Ramos (cell line): ENCODE data around the gene TK2.
"Not testable (repeated sequence)": the region's sequence is repeated elsewhere in the genome, so short reads cannot be mapped to it uniquely, and the experiment has no call there.

Source experiments
- in situ Hi-C: fragments of 300-500 bp; cut with MboI; formaldehyde crosslinking; loops from one replicate; pipeline ENCODE4 v1.14.3; 2022; ENCODE audit warnings: low sequenced_read_pairs; ENCODE audit not compliant: unreplicated experiment

TK2 gene

GRCh38 chr16:66549284-66550131, at the start of gene TK2:
Gene TK2 (minus strand): TSS chr16:66550122. CDS start chr16:66550061, 61 bp downstream.
- in situ Hi-C loops = no loop called here

GRCh38 chr16:66598111-66598510, 48.2 kb upstream of the TK2 start:
- in situ Hi-C loops = no loop called here

- in situ Hi-C loops = no loop called here
These were observed 47.3 kb upstream of the TK2 start for GRCh38 chr16:66596986-66597848.

- in situ Hi-C loops = not testable (repeated sequence)
These were observed 46.6 kb upstream of the TK2 start for GRCh38 chr16:66596559-66596958.

GRCh38 chr16:66594739-66595138, 44.8 kb upstream of the TK2 start:
- in situ Hi-C loops = no loop called here

- in situ Hi-C loops = no loop called here
These were observed 42.9 kb upstream of the TK2 start for GRCh38 chr16:66592814-66593213.

DNA sequence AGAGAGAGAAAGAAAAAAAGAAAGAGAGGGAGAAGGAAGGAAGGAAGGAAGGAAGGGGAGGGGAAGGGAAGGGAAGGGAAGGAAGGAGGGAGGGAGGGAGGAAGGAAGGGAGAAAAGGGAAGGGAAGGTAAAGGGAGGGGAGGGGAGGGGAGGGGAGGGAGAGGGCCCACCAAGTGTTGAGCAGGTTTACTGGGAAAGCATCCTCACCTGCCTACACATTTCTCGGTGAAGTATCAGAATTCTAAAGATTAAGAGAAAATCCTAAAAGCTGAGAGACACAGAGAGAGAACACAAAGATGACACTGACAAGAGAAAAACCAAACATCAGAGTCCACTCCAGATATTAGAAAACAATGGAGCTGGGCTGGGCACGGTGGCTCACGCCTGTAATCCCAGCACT, 42.3 kb upstream of the TK2 start:
- in situ Hi-C loops = no loop called here

DNA sequence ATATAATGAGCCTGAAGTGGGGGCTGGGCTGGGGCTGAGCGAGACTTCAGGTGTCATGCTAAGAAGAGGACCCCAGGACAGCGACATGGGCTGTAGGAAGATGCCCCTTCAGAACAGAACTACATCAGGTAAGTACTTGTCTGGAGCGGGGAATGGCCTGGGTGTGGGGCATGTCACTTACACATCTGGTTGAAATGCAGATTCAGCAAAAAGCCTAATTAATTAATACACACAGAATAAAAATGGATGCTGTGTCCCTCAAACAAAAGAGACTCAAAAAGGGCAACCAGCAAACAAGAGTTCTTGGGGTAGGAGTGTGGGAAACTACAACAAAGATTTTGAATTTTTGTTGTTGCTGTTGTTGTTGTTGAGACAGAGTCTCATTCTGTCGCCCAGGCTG, 41.1 kb upstream of the TK2 start:
- in situ Hi-C loops = no loop called here

DNA sequence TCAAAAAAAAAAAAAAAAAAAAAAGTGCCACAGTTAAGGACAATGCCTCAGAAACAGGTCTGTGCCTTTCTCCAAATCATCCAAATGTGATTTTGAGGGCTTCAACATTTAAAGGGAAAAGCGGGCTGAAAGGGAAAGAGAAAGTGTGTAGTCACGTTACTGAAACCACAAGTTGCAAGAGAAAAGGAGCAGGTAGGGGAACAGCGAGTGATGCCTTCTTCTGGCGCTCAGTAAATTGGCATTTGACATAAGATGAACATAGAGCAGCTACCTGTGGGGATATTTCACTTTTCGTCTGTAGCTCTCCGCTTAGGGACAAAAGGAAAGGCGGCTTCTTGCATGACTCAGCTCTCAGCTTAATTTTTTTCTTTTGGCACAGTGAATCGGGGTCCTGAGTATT, 40.4 kb upstream of the TK2 start:
- in situ Hi-C loops = no loop called here

GRCh38 chr16:66588981-66589713, 39.2 kb upstream of the TK2 start:
- in situ Hi-C loops = no loop called here

DNA sequence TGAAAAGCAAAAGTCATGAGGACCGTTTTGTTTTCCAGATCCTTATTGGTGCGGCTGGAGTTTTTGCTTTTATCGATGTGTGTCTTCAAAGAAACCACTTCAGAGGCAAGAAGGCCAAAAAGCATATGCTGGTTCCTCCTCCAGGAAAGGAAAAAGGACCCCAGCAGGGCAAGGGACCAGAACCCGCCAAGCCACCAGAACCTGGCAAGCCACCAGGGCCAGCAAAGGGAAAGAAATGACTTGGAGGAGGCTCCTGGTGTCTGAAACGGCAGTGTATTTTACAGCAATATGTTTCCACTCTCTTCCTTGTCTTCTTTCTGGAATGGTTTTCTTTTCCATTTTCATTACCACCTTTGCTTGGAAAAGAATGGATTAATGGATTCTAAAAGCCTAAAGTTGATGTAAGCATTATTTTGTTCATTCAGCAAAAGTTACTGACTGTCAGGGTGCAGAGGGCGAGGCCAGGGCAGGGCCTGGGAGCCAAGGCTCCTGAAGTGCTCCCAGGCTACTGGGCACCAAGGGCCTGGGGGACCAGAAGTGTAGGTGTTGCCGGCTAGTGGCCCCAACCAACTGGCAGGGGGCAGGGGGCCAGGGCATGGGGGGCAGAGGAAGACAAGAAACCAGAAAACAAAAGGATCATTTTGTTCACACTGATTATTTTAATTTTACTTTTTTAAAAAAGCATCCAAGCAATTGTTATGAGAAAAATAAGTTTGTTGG, 38.1 kb upstream of the TK2 start:
- in situ Hi-C loops = no loop called here

- in situ Hi-C loops = no loop called here
These were observed 35.7 kb upstream of the TK2 start for GRCh38 chr16:66585481-66586239.

DNA sequence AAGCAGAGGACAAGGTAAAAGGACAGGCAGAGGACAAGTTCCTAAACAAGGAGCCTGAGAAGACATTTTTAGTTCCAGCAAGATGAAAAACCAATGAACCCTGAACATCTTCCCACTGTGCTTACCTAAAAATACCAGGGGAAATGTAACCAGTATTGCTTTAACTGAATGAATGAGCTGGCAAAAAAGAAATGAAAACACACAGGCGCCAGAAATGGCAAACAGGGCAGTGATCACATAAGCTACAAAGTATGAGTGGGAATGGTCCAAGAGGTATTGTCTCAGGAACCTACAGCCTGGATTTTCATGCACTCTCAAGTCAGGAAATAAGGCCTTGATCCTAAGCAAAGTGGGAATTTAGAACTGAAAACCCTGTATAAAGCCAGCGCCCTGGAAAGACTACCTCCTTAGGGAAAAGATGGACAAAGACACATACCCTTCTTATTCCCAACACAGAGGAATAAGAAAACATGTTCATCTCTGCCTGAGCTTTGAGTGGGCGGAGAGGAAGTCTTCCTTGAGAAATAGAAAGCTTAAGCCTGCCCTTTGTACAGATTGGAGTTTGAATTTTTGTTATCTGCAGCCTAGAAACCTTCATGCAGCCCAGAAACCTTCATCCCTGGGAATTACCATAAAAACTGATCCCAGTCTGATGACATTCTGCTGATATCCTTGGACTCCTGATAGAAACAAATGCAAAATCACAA, 31.5 kb upstream of the TK2 start:
- in situ Hi-C loops = no loop called here

- in situ Hi-C loops = no loop called here
These were observed 30.8 kb upstream of the TK2 start for GRCh38 chr16:66580605-66581209.

GRCh38 chr16:66578651-66579531, 29.0 kb upstream of the TK2 start, which contains the start of gene CMTM2:
Gene CMTM2 (plus strand): TSS chr16:66579463. CDS start chr16:66579608, 145 bp downstream.
- in situ Hi-C loops = no loop called here

- in situ Hi-C loops = no loop called here
These were observed 26.4 kb upstream of the TK2 start for GRCh38 chr16:66576296-66576695.

GRCh38 chr16:66575060-66575459, 25.1 kb upstream of the TK2 start:
- in situ Hi-C loops = no loop called here
